Parathyroid adenoma (tissue), 2 donors: ENCODE data around the gene PLCH2.

Source experiments
- H2AFZ ChIP-seq: fragments of 300-600 bp; sonication (generic); one replicate; pipeline ENCODE4 v1.7.0; 2017; ENCODE audit warnings: antibody characterized with exemption, mild to moderate bottlenecking
- H3K27ac ChIP-seq: fragments of 300-600 bp; sonication (generic); one replicate; pipeline ENCODE4 v1.7.0; 2017
- H3K27me3 ChIP-seq: fragments of 300-600 bp; sonication (generic); one replicate; pipeline ENCODE4 v1.7.0; 2017; ENCODE audit warnings: low read length; ENCODE audit not compliant: control insufficient read depth, insufficient read depth
- H3K36me3 ChIP-seq: fragments of 300-600 bp; sonication (generic); one replicate; pipeline ENCODE4 v1.7.0; 2017; ENCODE audit warnings: low read length; ENCODE audit not compliant: control insufficient read depth, insufficient read depth
- H3K4me1 ChIP-seq: fragments of 300-600 bp; sonication (generic); one replicate; pipeline ENCODE4 v1.7.0; 2017; ENCODE audit warnings: control low read depth
- H3K4me2 ChIP-seq: fragments of 300-600 bp; sonication (generic); one replicate; pipeline ENCODE4 v1.7.0; 2017; ENCODE audit warnings: low read length
- H3K4me3 ChIP-seq: fragments of 300-600 bp; sonication (generic); one replicate; pipeline ENCODE4 v1.7.0; 2017; ENCODE audit warnings: low read depth, low read length
- H3K79me2 ChIP-seq: fragments of 300-600 bp; sonication (generic); one replicate; pipeline ENCODE4 v1.7.0; 2017; ENCODE audit warnings: control low read depth
- H3K9ac ChIP-seq: fragments of 300-600 bp; sonication (generic); one replicate; pipeline ENCODE4 v1.7.0; 2017; ENCODE audit warnings: mild to moderate bottlenecking
- H3K9me3 ChIP-seq: fragments of 300-600 bp; sonication (generic); one replicate; pipeline ENCODE4 v1.7.0; 2017; ENCODE audit warnings: low read length; ENCODE audit not compliant: control insufficient read depth
- CTCF ChIP-seq: fragments of 300-600 bp; sonication (generic); IDR thresholded peaks from one replicate; pipeline ENCODE4 v1.7.0; 2017; ENCODE audit warnings: antibody characterized with exemption, mild to moderate bottlenecking
- donor health status: primary hyperparathyroidism.

PLCH2 gene

DNA sequence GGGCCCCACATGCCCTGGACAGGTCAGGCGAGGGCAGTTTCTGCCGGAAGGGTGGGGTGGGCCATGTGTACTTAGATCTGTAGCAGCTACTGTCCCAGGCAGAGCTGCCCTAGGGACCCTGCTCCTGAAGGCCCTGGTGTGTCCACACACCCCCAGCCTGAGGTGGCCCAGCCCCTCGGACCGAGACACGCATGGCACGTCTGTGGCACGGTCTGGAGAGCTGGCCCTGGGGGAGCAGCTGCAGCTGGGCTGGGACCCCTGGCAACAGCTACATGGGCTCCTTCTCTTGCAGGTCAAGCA lies 25.7 kb downstream of the PLCH2 start:
- no peaks in the 10 kb centered on the region for H3K27me3 ChIP-seq

DNA sequence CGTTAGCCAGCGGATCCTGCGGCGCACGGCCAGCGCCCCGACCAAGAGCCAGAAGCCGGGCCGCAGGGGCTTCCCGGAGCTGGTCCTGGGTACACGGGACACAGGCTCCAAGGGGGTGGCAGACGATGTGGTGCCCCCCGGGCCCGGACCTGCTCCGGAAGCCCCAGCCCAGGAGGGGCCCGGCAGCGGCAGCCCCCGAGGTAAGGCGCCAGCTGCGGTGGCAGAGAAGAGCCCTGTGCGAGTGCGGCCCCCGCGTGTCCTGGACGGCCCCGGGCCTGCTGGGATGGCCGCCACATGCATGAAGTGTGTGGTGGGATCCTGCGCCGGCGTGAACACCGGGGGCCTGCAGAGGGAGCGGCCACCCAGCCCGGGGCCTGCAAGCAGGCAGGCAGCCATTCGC lies 26.1 kb downstream of the PLCH2 start:
- Histone ChIP-seq H3K27me3 (no peaks in the 10 kb centered on the region), H3K9ac (no peak overlapping the region), H3K36me3 (no peaks in the 10 kb centered on the region), H3K9me3 (no peaks in the 10 kb centered on the region), H3K79me2 (no peaks in the 10 kb centered on the region), H3K4me3 (no peak overlapping the region), H3K4me1 (no peaks in the 10 kb centered on the region), H3K27ac (no peak overlapping the region), H2AFZ (no peak overlapping the region), H3K4me2 (no peak overlapping the region)
- TF ChIP-seq CTCF, result no peak

More for the DNA sequence above, 25.7 kb downstream of the PLCH2 start:
- Histone ChIP-seq H3K9me3 (no peaks in the 10 kb centered on the region), H2AFZ (no peak overlapping the region), H3K9ac (no peak overlapping the region), H3K4me2 (no peak overlapping the region), H3K79me2 (no peaks in the 10 kb centered on the region), H3K36me3 (no peaks in the 10 kb centered on the region), H3K27ac (no peak overlapping the region), H3K4me1 (no peaks in the 10 kb centered on the region), H3K4me3 (no peak overlapping the region)
- TF ChIP-seq CTCF, result no peak

GRCh38 chr1:2502661-2503553 lies 26.8 kb downstream of the PLCH2 start:
- H3K27ac ChIP-seq, result no peak overlapping the region
- H2AFZ ChIP-seq, result no peak overlapping the region
- no peak overlapping the region for H3K9ac ChIP-seq
- TF ChIP-seq CTCF, result no peak
- H3K79me2 ChIP-seq, result no peaks in the 10 kb centered on the region
- no peaks in the 10 kb centered on the region for H3K4me1 ChIP-seq
- no peaks in the 10 kb centered on the region for H3K27me3 ChIP-seq
- H3K9me3 ChIP-seq, result no peaks in the 10 kb centered on the region
- no peaks in the 10 kb centered on the region for H3K36me3 ChIP-seq
- no peak overlapping the region for H3K4me2 ChIP-seq
- H3K4me3 ChIP-seq, result no peak overlapping the region

- Histone ChIP-seq H2AFZ (no peak overlapping the region), H3K27ac (no peak overlapping the region), H3K4me3 (no peak overlapping the region), H3K79me2 (no peaks in the 10 kb centered on the region), H3K36me3 (no peaks in the 10 kb centered on the region), H3K9ac (no peak overlapping the region), H3K27me3 (no peaks in the 10 kb centered on the region), H3K4me2 (no peak overlapping the region), H3K4me1 (no peaks in the 10 kb centered on the region), H3K9me3 (no peaks in the 10 kb centered on the region)
- no peak for TF ChIP-seq CTCF
Measured at GRCh38 chr1:2503554-2504224, 27.6 kb downstream of the PLCH2 start.
